ENCODE data around the gene CPEB3.

The CPEB3 gene

GRCh38 chr10:92014620-92015019, 276.3 kb downstream of the CPEB3 start:
- no peak for DNase-seq

GRCh38 chr10:92011560-92012214, 279.2 kb downstream of the CPEB3 start:
- no peak for DNase-seq

- DNase-seq = no peak
These were observed 280.7 kb downstream of the CPEB3 start for GRCh38 chr10:92010047-92010735.

GRCh38 chr10:92009445-92009844, 281.4 kb downstream of the CPEB3 start:
- DNase-seq = no peak

GRCh38 chr10:92005978-92006377, 284.9 kb downstream of the CPEB3 start:
- no peak for DNase-seq

GRCh38 chr10:92003258-92003657, 287.6 kb downstream of the CPEB3 start:
- DNase-seq = no peak

GRCh38 chr10:92001995-92002394, 288.9 kb downstream of the CPEB3 start:
- DNase-seq = no peak

GRCh38 chr10:92001581-92001980, 289.3 kb downstream of the CPEB3 start:
- DNase-seq = no peak
